KG1 (cell line): ENCODE results near the gene ARF5.
"Not testable (repeated sequence)": the region's sequence is repeated elsewhere in the genome, so short reads cannot be mapped to it uniquely, and the experiment has no call there.

Experiments used
- DNase-seq: peaks from one replicate; lab custom pipeline; 2025; lab: John Stamatoyannopoulos, UW

Gene ARF5

GRCh38 chr7:127588019-127588696 lies at the start of gene ARF5:
TSS of gene ARF5 (plus strand) at chr7:127588411. CDS start at chr7:127588499, 88 bp downstream.
- peak; percentile 2 for DNase-seq

- no peak for DNase-seq
Observed at GRCh38 chr7:127539116-127539515, 49.1 kb upstream of the ARF5 start.

GRCh38 chr7:127540461-127540860 lies 47.8 kb upstream of the ARF5 start:
- not testable (repeated sequence) for DNase-seq

- DNase-seq = no peak
Observed at GRCh38 chr7:127541548-127541947, 46.7 kb upstream of the ARF5 start.

- no peak for DNase-seq
Observed at GRCh38 chr7:127546313-127546712, 41.9 kb upstream of the ARF5 start.

DNA sequence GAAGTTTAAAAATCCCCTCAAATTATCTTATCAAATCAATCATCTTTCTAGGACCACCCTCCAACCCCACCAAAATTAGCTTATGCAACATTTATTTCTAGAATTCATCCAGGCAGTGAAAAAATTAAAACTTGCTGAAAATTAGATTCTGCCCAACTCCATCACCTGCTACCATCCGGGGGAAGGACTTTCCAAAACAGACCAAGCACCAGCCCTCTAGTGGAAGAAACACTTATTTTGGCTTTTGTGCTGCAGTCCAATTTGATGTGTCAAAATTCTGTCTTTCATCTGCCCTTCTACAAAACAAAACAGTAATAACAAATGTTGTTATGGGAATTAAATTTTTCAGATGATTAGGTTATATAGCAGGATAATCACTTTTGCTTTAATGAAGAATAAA lies 38.0 kb upstream of the ARF5 start:
- no peak for DNase-seq

- DNase-seq = no peak
Observed at GRCh38 chr7:127551941-127552340, 36.3 kb upstream of the ARF5 start.

GRCh38 chr7:127556404-127556803 lies 31.8 kb upstream of the ARF5 start:
- DNase-seq = no peak

DNA sequence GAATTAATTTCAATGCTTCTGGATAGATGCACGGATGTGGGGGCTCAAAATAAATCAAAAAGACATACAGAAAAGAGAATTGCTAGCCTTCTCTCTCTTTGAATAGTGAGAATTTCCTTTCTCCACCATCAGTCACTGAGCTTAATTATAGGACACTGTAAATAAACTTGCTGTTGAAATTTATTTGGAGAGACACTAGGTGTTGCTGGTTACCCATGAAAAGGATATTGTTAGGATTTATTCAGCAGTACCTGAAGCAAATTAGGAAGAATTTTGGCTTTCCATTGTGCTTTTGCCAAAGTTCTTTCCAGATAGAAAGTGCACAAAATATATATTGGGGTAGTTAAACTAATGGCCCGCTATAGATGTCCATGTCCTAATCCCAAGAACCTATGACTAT lies 30.4 kb upstream of the ARF5 start:
- no peak for DNase-seq

DNA sequence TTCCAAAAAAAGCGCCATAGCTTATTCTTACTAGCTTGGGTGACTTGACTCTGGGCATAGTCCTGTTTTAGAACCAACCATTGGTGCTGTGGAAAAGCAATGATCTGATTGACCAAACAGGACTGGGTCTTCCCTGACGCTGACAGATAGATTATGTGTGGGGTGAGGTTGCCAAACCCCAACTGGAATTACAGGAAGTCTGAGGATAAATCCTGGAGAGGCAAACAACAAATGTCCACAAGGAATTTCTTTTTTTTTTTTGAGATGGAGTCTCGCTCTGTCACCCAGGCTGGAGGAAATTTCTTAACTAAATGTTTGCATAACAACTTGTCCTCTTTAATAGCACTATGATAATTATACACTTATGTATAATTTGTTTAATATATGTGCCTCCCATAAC lies 22.0 kb upstream of the ARF5 start:
- DNase-seq = no peak

DNA sequence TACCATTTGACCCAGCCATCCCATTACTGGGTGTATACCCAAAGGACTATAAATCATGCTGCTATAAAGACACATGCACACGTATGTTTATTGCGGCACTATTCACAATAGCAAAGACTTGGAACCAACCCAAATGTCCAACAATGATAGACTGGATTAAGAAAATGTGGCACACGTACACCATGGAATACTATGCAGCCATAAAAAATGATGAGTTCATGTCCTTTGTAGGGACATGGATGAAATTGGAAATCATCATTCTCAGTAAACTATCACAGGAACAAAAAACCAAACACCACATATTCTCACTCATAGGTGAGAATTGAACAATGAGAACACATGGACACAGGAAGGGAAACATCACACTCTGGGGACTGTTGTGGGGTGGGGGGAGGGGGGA lies 20.2 kb upstream of the ARF5 start:
- not testable (repeated sequence) for DNase-seq

DNA sequence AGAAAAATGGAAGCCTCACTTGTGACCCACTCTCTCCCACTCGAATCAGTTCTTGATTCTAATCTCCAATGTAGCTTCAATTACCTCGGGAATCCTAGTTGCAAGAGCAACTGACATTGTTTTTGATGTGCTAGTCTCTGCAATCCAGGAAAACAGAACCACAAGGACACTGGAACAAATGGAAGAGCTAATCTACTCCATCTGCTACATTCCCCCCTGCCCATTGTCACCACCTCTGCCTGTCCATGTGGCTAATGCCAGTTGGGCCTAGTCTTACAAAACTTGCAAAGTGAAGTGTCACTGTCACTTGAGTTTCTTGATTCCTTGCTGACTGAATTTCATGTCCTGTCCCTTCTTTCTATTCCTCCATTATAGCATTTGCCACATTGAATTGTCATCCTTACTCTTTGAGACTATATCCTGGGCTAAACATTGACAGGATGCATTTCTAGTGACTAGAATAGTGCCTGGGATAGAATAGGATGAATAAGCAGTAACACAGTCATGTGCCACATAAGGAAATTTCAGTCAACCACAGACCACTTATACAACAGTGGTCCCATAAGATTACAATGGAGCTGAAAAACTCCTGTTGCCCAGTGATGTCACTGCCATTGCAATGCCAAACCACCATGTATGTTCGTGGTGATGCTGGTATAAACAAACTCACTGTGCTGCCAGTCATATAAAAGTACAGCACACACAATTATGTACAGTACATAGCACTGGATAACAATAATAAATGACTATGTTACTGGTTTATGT lies 16.3 kb upstream of the ARF5 start:
- no peak for DNase-seq

DNA sequence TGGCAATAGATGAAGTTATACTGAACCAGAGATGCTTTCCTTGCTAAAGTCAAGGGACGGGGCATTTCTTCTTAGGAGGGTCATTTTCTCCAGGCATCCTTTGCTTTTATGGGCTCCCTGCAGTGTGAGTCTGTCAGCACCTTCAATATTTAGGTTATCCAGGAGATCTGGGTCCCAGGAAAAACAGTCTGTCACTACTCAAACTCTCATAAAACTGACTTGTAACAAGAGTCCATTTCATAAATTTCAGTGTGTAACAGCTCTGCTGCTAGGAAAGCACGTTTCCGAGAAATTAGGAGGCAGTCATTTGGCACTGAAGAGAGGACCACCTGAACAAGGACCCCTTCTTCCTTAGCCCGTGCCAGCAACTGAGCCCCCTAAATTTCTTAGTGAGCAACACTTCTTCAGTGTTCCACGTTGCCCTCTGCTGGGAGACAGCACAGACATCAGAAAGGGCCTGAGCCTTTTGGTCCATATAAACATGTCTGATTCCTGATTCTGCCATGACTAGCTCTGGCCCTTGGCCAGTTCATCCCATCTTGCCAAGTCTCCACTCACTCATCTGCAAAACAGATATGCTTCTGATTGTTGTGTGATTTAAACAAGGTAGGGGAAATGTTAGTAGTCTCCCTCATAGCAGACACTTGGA lies 10.1 kb upstream of the ARF5 start:
- no peak for DNase-seq

- DNase-seq = no peak
Observed at GRCh38 chr7:127578711-127579275, 9.4 kb upstream of the ARF5 start.

DNA sequence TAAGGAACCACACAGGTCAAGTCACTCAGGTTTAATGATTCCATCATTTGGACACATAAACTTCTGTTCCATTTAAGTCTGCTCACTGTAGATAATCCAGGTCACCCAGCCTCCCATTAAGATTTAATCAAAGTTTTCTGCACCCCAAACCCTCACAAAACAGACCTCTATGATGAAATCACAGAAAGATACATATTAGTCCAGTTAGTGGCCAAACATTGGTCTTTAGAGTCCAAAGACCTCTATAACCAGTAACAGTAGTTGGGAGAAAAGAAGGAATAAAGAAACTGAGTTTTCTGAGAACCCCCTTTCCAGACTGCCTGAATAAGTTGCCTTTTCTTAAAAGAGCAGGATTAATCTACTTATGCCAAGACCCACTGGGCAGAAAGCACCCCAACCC lies 7.6 kb upstream of the ARF5 start:
- DNase-seq = no peak

GRCh38 chr7:127581716-127582115 lies 6.5 kb upstream of the ARF5 start:
- no peak for DNase-seq

DNA sequence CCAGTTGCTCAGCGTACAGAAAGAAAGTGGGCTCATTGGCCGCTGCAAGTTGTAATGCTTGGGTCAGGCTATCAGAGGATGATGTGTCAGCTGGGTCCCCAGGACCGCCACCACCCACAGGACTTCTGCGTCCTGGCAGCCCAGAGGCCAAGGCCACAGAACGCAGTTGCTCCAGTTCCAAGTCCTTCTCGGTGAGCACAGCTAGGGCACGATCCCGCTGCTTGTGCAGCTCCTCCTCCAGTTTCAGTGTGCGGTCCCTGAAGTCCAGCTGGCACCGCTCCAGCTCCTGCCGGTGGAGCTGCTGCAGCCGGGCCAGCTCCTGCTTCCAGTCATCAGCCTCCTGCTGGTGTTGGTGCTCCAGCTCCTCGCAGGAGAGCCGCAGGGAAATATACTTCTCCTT lies 5.8 kb upstream of the ARF5 start:
- DNase-seq = no peak

GRCh38 chr7:127584648-127585043 lies 3.6 kb upstream of the ARF5 start:
- no peak for DNase-seq

DNA sequence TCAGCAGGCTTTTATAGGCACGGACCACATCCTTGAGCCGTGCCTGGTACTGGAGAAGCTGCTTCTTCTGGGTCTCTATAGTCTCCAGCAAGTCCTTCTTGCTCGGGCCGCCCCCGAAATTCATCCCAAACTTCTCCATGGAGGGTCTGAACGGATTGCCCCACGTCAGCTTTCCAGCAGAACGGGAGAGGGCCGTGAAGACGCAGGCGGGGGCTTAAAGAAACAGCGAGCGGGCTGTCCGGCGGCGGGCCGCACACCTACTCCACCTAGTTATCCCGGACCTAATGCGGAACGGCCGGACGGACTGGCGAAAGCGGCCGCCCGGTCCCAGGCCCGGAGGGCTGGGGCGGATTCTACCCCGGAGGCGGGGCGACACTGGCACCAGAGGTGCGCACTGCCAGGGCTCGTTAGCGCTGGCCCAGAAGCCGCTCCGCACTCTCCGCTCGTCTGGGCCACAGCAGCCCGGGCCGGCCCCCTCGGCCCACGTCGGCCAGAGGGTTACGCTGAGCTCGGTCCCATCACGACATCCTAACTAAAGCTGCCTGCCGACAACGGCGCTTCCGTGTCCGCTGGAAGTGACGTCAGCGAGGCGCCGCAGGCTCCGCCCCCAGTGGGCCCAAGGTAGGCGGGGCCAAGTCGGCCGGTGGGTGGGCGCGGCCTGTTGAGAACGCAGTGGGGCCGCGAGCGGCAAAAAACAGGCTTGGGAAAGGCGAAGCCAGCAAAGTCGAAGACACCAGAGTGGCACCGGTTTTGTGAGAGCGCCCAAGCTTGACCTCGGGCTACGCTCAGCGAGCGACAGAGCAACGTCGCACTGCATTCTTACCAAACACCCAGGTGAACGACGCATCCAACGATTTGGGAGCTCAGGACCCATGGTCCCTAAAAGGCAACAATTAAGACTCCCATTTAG lies 2.9 kb upstream of the ARF5 start, which contains the start of gene GCC1:
TSS of gene GCC1 (minus strand) at position 553 of the 910 bp plus-strand sequence. CDS start at position 139, 414 bp downstream.
- peak; percentile 28 for DNase-seq

DNA sequence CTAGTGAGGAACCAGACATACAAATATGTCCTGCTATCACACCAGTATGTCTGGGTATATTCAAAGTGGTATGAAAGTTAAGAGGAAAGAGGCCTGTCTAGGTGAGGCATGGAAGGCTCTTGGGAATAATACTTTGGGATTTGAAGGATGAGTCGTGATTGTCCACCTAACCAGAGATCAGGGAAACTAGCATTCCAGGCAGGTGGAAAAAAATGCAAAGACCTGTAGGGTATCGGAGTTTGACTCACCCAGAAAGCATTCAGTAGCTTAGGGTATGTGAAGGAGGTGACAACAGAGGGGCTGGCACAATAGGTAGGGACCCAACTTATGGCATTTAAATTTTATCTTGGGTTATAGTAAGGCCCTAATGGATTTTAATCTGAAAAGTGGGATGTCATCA lies 1.9 kb upstream of the ARF5 start:
- DNase-seq = no peak

DNA sequence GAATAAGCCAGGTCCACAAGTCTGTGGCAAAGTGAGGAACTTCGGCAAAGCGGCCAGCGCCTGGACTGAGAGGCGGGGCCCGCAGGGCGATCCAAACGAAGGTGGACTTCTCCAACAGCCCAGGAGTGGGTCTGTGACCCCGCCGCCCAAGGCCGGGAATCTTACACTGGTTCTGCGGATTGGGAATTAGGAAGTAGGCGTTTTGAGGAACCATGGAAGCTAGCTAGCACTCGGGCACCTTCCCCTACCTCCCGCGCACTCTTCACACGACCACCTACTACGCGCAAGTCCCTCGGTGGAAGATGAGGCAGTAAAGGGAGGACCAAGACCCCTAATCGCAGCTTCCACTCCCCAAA lies 570 bp upstream of the ARF5 start:
- no peak for DNase-seq
